ENCODE results near the gene PTPRA. TPM values are rescaled to one million over a fixed set of nuclear protein-coding genes. Genes with fewer than 3 reads are reported as not detected.

The PTPRA gene
- total and polyA plus RNA-seq, 2 of the 8 experiments (the other 6 are each of a cell fraction or from before 2014, with no cell fraction given): 47.7 to 51.3 TPM

- WGBS, 2 experiments (ENCODE audit: extremely low coverage in 1 of 2, insufficient coverage in 1 of 2, insufficient read length in 1 of 2, insufficient replicate concordance in 2 of 2, low coverage in 1 of 2, low lambda C conversion rate in 2 of 2, missing lambda C conversion rate in 1 of 2): 83% methylated on average over 3 of the region's 3 CpGs; no CpG with 5 or more reads in 1 of the 2 experiments
- no peak overlapping the region for H3K18ac ChIP-seq (ENCODE audit: extremely low read depth, low read length)
- H3K9ac ChIP-seq (replicated peaks in 1 of 4; ENCODE audit: extremely low read depth in 1 of 4, low read depth in 3 of 4, low read length in 3 of 4): no peak overlapping the region
- no peaks in the 10 kb centered on the region for H3K9me3 ChIP-seq (ENCODE audit: insufficient read depth in 2 of 2, low read depth in 1 of 2, low read length in 1 of 2)
- ChIA-PET POLR2A (ENCODE audit: partially characterized antibody) (no interaction called here), CTCF (ENCODE audit: partially characterized antibody) (interaction anchor here (0.9 kb wide), 1 partner anchor 57 kb away, joined by 3 read pairs; no protein-coding TSS in a partner anchor)
- no peak overlapping the region for H2AFZ ChIP-seq (ENCODE audit: low read length)
- H3K4ac ChIP-seq (replicated peaks; ENCODE audit: insufficient read length, low read depth, low read length): no peak overlapping the region
- no peaks in the 10 kb centered on the region for H3K27me3 ChIP-seq (replicated peaks in 1 of 4; ENCODE audit: control insufficient read depth in 3 of 4, extremely low read depth in 1 of 4, insufficient read depth in 3 of 4, low read length in 3 of 4)
- no peak for FAIRE-seq
- H3K4me1 ChIP-seq (replicated peaks in 1 of 4; ENCODE audit: control insufficient read depth in 3 of 4, insufficient read depth in 4 of 4, low read length in 3 of 4): no peaks in the 10 kb centered on the region
- H2BK20ac ChIP-seq (ENCODE audit: low read length): no peak overlapping the region
- no peak overlapping the region for H2AK5ac ChIP-seq (ENCODE audit: low read depth, low read length)
- H3K79me1 ChIP-seq (ENCODE audit: low read depth, low read length): no peaks in the 10 kb centered on the region
- no peaks in the 10 kb centered on the region for H3K23me2 ChIP-seq (ENCODE audit: low read depth, low read length)
- no peaks in the 10 kb centered on the region for H3K79me2 ChIP-seq (ENCODE audit: control insufficient read depth in 1 of 2, insufficient read depth in 2 of 2, low read length in 2 of 2)
- H4K8ac ChIP-seq (ENCODE audit: extremely low read depth, insufficient read depth, low read length): no peak overlapping the region
- H4K20me1 ChIP-seq (replicated peaks in 1 of 2; ENCODE audit: control insufficient read depth in 1 of 2, insufficient read depth in 2 of 2, low read length in 2 of 2): no peaks in the 10 kb centered on the region
- H2BK12ac ChIP-seq (ENCODE audit: low read depth, low read length): no peak overlapping the region
- TF ChIP-seq ATF2 (IDR thresholded peaks at IDR 0.05; ENCODE audit: low read length): no peak
- TF ChIP-seq ATF3 (IDR thresholded peaks at IDR 0.05; ENCODE audit: insufficient read depth, low read depth, low read length): no peak
- no peak for TF ChIP-seq TBP (IDR thresholded peaks at IDR 0.05; ENCODE audit: low read depth, low read length)
- no peak for TF ChIP-seq SIRT6 (IDR thresholded peaks at IDR 0.05; ENCODE audit: low read length)
- H3K4me3 ChIP-seq (ENCODE audit: extremely low read depth in 1 of 4, insufficient read depth in 2 of 4, low read depth in 3 of 4, low read length in 4 of 4): no peak overlapping the region
- no peak overlapping the region for H3K4me2 ChIP-seq (ENCODE audit: insufficient read depth in 1 of 2, low read depth in 2 of 2, low read length in 2 of 2)
- H2BK15ac ChIP-seq (ENCODE audit: low read length): no peak overlapping the region
- H3K56ac ChIP-seq (replicated peaks; ENCODE audit: insufficient read length, low read depth, low read length): no peak overlapping the region
- no peak overlapping the region for H3K27ac ChIP-seq (ENCODE audit: low read depth, low read length)
- no peak overlapping the region for H2BK5ac ChIP-seq (ENCODE audit: low read depth, low read length)
- H3K23ac ChIP-seq (ENCODE audit: insufficient read length): no peak overlapping the region
- H2BK120ac ChIP-seq (replicated peaks; ENCODE audit: low read depth, low read length): no peak overlapping the region
- H4K5ac ChIP-seq (ENCODE audit: insufficient read length, low read depth, low read length): no peak overlapping the region
- no peaks in the 10 kb centered on the region for H3K36me3 ChIP-seq (ENCODE audit: control insufficient read depth in 2 of 4, insufficient read depth in 4 of 4, low read length in 3 of 4)
- peak overlapping the region; percentile 19 for H4K91ac ChIP-seq (replicated peaks; ENCODE audit: insufficient read length, low read length)
- no peak overlapping the region for H3K14ac ChIP-seq (ENCODE audit: insufficient read length)
- no peak for DNase-seq (ENCODE audit: low read depth in 1 of 2, low spot score in 2 of 2)
These were observed 186.2 kb downstream of the PTPRA start for GRCh38 chr20:3059489-3059888.
